Mesothelial cell of epicardium (in vitro differentiated cells): ENCODE data around the gene FA2H. TPM values are rescaled to one million over a fixed set of nuclear protein-coding genes. Genes with fewer than 3 reads are reported as not detected.

Experiments used
- DNase-seq, 2 experiments: peaks; one replicate each; pipeline ENCODE4 v3.0.0; 2021; ENCODE audit warnings: low spot score in 2 of 2; ENCODE audit not compliant: unreplicated experiment in 2 of 2
- H3K27ac Mint-ChIP-seq: 2 replicates; pipeline ENCODE4 v1.8.0; 2021; ENCODE audit warnings: mixed read lengths
- H3K27me3 Mint-ChIP-seq: 2 replicates; pipeline ENCODE4 v1.8.0; 2021; ENCODE audit warnings: low read depth, mixed read lengths
- H3K36me3 Mint-ChIP-seq: 2 replicates; pipeline ENCODE4 v1.8.0; 2021; ENCODE audit warnings: mixed read lengths
- H3K4me1 Mint-ChIP-seq: 2 replicates; pipeline ENCODE4 v1.8.0; 2021; ENCODE audit warnings: mixed read lengths
- H3K4me3 Mint-ChIP-seq: 2 replicates; pipeline ENCODE4 v1.8.0; 2021; ENCODE audit warnings: mild to moderate bottlenecking, moderate library complexity, mixed read lengths
- H3K9me3 Mint-ChIP-seq: 2 replicates; pipeline ENCODE4 v1.8.0; 2021; ENCODE audit warnings: mixed read lengths
- total RNA-seq: library from RNA; stranded (reverse); gene quantifications from 3 replicates; pipeline ENCODE4 v1.2.1, GENCODE V29; 2021
- TF ChIP-seq, protein P1 (sequence below): fragments of 200-600 bp; sonication (generic); IDR thresholded peaks from one replicate; pipeline ENCODE4 v1.5.0; 2021; ENCODE audit warnings: antibody characterized with exemption; ENCODE audit not compliant: unreplicated experiment

Gene FA2H
- total RNA-seq, 1 donor from 2014 or later = not detected

GRCh38 chr16:74745926-74746325, 28.7 kb downstream of the FA2H start:
- Mint-ChIP-seq H3K4me1 (peaks cover 11% of the 10 kb centered on the region), H3K9me3 (no peaks in the 10 kb centered on the region), H3K27me3 (no peaks in the 10 kb centered on the region), H3K36me3 (no peaks in the 10 kb centered on the region), H3K4me3 (no peak overlapping the region), H3K27ac (no peak overlapping the region)
- no peak for DNase-seq
- TF ChIP-seq, protein P1, sequence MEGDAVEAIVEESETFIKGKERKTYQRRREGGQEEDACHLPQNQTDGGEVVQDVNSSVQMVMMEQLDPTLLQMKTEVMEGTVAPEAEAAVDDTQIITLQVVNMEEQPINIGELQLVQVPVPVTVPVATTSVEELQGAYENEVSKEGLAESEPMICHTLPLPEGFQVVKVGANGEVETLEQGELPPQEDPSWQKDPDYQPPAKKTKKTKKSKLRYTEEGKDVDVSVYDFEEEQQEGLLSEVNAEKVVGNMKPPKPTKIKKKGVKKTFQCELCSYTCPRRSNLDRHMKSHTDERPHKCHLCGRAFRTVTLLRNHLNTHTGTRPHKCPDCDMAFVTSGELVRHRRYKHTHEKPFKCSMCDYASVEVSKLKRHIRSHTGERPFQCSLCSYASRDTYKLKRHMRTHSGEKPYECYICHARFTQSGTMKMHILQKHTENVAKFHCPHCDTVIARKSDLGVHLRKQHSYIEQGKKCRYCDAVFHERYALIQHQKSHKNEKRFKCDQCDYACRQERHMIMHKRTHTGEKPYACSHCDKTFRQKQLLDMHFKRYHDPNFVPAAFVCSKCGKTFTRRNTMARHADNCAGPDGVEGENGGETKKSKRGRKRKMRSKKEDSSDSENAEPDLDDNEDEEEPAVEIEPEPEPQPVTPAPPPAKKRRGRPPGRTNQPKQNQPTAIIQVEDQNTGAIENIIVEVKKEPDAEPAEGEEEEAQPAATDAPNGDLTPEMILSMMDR = no peak

GRCh38 chr16:74745109-74745615, 29.5 kb downstream of the FA2H start:
- DNase-seq = no peak
- H3K4me3 Mint-ChIP-seq = no peak overlapping the region
- TF ChIP-seq, protein P1 = no peak
- no peaks in the 10 kb centered on the region for H3K36me3 Mint-ChIP-seq
- no peak overlapping the region for H3K27ac Mint-ChIP-seq
- peaks cover 11% of the 10 kb centered on the region for H3K4me1 Mint-ChIP-seq
- H3K27me3 Mint-ChIP-seq = no peaks in the 10 kb centered on the region
- no peaks in the 10 kb centered on the region for H3K9me3 Mint-ChIP-seq

DNA sequence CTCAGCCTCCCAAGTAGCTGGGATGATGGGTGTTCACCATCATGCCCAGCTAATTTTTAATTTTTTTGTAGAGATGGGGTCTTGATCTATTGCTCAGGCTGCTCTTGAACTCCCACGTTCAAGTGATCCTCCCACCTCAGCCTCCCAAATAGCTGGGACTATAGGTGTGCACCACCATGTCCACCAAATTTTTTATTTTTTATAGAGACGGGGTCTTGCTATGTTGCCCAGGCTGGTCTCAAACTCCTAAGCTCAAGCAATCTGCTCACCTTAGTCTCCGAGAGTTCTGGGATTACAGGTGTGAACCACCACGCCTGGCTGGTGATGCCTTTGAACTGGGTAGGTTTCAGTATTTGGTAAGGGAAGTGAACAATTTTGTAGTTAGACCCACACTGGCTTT, 30.1 kb downstream of the FA2H start:
- Mint-ChIP-seq H3K4me1 (peaks cover 11% of the 10 kb centered on the region), H3K4me3 (no peak overlapping the region), H3K27me3 (no peaks in the 10 kb centered on the region), H3K27ac (no peak overlapping the region), H3K36me3 (no peaks in the 10 kb centered on the region), H3K9me3 (no peaks in the 10 kb centered on the region)
- DNase-seq = no peak
- TF ChIP-seq, protein P1 = no peak

DNA sequence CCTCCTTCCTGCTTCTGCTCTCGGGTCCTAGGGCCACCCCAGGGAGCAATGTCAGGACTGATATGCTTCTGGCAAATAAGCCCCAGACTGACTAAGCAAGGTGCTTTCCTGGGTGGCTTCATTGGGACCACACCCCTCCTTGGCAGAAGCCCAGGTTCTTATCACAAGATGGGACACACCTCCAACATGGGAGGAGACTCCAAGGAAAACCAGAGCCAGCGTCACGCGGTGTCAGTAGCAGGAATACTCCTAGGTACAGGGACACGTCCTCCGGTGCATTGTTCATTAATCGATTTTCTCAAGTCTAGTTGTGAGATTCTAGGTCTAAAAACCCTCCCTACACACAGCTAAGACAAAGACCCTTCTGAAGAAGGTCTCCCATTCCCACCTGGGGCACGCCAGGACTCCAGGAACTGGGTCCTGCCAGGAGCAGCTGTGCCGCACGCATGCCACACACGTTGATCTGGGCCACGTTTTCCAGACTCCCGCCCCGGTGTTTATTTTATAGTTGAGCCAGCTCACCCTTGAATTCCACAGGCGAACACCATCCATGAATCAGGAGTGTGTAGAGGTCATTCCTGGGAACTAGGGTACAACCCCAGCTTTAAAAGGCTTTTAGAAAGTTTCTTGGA, 30.8 kb downstream of the FA2H start:
- H3K27me3 Mint-ChIP-seq = no peaks in the 10 kb centered on the region
- H3K9me3 Mint-ChIP-seq = no peaks in the 10 kb centered on the region
- H3K27ac Mint-ChIP-seq = no peak overlapping the region
- H3K4me1 Mint-ChIP-seq = peaks cover 11% of the 10 kb centered on the region
- H3K36me3 Mint-ChIP-seq = no peaks in the 10 kb centered on the region
- no peak for DNase-seq
- H3K4me3 Mint-ChIP-seq = no peak overlapping the region
- TF ChIP-seq, protein P1 = no peak

GRCh38 chr16:74743045-74743667, 31.5 kb downstream of the FA2H start:
- TF ChIP-seq, protein P1 = no peak
- no peaks in the 10 kb centered on the region for H3K36me3 Mint-ChIP-seq
- no peak overlapping the region for H3K4me3 Mint-ChIP-seq
- no peak overlapping the region for H3K27ac Mint-ChIP-seq
- no peaks in the 10 kb centered on the region for H3K27me3 Mint-ChIP-seq
- no peak for DNase-seq
- H3K9me3 Mint-ChIP-seq = no peaks in the 10 kb centered on the region
- H3K4me1 Mint-ChIP-seq = peaks cover 11% of the 10 kb centered on the region
